ENCODE measurements around the gene SCAMP2. TPM values are rescaled to one million over a fixed set of nuclear protein-coding genes. Genes with fewer than 3 reads are reported as not detected.

SCAMP2 gene
- total and polyA plus RNA-seq, 2 donors (not counting 1 experiment from before 2014, with no cell fraction given) = 85.1 to 105 TPM

DNA sequence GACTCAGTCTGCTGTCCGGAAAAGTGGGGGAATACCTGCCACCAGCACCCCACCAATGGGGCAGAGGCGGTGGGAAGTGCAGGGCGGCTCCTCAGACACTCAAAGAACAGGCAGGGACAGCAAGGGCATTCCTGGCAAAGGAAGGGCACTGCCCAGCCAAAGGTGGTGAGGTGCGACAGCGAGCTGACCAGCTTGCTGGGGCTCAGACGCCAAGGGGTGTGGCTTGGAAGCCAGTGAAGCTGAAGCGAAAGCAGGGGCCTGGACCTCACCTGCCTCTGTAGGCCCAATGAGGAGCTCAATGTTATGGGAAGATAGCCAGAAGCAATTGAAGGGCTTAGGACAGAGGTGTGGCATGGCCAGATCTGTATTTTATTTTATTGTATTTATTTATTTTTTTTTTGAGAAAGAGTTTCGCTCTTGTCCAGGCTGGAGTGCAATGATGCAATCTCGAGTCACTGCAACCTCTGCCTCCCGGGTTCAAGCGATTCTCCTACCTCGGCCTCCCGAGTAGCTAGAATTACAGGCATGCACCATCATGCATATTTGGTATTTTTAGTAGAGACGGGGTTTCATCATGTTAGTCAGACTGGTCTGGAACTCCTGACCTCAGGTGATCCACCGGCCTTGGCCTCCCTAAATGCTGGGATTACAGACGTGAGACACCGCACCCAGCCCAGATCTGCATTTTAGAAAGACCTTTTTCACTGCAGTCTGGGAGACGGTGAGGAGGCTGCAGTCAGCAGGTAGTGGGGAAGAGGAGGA, 64.9 kb downstream of the SCAMP2 start:
- Mint-ChIP-seq H3K27me3 (no peaks in the 10 kb centered on the region), H3K4me3 (no peak overlapping the region), H3K4me1 (peaks cover 30% of the 10 kb centered on the region), H3K9me3 (ENCODE audit: insufficient read depth) (no peaks in the 10 kb centered on the region), H3K27ac (peak overlapping the region; percentile 82)
- CTCF ChIA-PET = interaction anchor here (1.0 to 37.1 kb wide), 3 partner anchors 9 to 143 kb away, joined by 4 to 2548 read pairs (median 4); partner anchors contain the start of gene CSK
- Histone ChIP-seq H3K27ac (ENCODE audit: low read length in 2 of 2) (peak overlapping the region in 1 of 2 donors; percentile 70), H3K27me3 (replicated peaks in 1 of 4; ENCODE audit: control extremely low read depth in 1 of 4, control insufficient read depth in 3 of 4, insufficient read depth in 4 of 4, low read length in 3 of 4) (no peaks in the 10 kb centered on the region), H3K4me3 (ENCODE audit: control extremely low read depth in 1 of 5, extremely low read depth in 1 of 5, insufficient read depth in 1 of 5, low read depth in 2 of 5, low read length in 4 of 5) (no peak overlapping the region), H3K36me3 (replicated peaks in 1 of 2; ENCODE audit: control extremely low read depth in 1 of 2, control insufficient read depth in 1 of 2, extremely low read depth in 1 of 2, insufficient read depth in 2 of 2, low read length in 1 of 2) (peaks cover 0 to 6% of the 10 kb centered on the region in 2 experiments), H4K20me1 (ENCODE audit: control insufficient read depth, insufficient read depth, low read length, poor library complexity, severe bottlenecking) (peaks cover 20% of the 10 kb centered on the region), H3K79me2 (ENCODE audit: control insufficient read depth, insufficient read depth, low read length) (peaks cover 4% of the 10 kb centered on the region), H3K4me2 (replicated peaks; ENCODE audit: low read depth, low read length, poor library complexity, severe bottlenecking) (no peak overlapping the region), H3K4me1 (ENCODE audit: control insufficient read depth in 2 of 2, insufficient read depth in 2 of 2, low read length in 2 of 2) (peaks cover 16 to 24% of the 10 kb centered on the region in 2 donors), H2AFZ (ENCODE audit: insufficient read depth, low read depth, low read length, poor library complexity, severe bottlenecking) (no peak overlapping the region), H3K9ac (ENCODE audit: low read length) (no peak overlapping the region), H3K9me3 (ENCODE audit: control extremely low read depth in 1 of 3, control insufficient read depth in 2 of 3, insufficient read depth in 1 of 3, low read length in 2 of 3) (no peaks in the 10 kb centered on the region)
- intact Hi-C loops (cut with micrococcal nuclease) = no loop called here
- POLR2A ChIA-PET = interaction anchor here (1.0 to 1.2 kb wide), 3 partner anchors 9 to 38 kb away, joined by 3 to 8 read pairs (median 3); no protein-coding TSS in a partner anchor
- DNase-seq (no peak), ATAC-seq (ENCODE audit: low read depth) (no peak)
- TF ChIP-seq, protein P1, sequence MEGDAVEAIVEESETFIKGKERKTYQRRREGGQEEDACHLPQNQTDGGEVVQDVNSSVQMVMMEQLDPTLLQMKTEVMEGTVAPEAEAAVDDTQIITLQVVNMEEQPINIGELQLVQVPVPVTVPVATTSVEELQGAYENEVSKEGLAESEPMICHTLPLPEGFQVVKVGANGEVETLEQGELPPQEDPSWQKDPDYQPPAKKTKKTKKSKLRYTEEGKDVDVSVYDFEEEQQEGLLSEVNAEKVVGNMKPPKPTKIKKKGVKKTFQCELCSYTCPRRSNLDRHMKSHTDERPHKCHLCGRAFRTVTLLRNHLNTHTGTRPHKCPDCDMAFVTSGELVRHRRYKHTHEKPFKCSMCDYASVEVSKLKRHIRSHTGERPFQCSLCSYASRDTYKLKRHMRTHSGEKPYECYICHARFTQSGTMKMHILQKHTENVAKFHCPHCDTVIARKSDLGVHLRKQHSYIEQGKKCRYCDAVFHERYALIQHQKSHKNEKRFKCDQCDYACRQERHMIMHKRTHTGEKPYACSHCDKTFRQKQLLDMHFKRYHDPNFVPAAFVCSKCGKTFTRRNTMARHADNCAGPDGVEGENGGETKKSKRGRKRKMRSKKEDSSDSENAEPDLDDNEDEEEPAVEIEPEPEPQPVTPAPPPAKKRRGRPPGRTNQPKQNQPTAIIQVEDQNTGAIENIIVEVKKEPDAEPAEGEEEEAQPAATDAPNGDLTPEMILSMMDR (IDR thresholded peaks at IDR 0.05) = no peak
- no peak for TF ChIP-seq EZH2 (IDR thresholded peaks at IDR 0.05; ENCODE audit: borderline replicate concordance, insufficient read depth, low read depth, low read length, poor library complexity, severe bottlenecking)
- WGBS (ENCODE audit: insufficient coverage) = 87% methylated on average over 14 of the region's 18 CpGs

DNA sequence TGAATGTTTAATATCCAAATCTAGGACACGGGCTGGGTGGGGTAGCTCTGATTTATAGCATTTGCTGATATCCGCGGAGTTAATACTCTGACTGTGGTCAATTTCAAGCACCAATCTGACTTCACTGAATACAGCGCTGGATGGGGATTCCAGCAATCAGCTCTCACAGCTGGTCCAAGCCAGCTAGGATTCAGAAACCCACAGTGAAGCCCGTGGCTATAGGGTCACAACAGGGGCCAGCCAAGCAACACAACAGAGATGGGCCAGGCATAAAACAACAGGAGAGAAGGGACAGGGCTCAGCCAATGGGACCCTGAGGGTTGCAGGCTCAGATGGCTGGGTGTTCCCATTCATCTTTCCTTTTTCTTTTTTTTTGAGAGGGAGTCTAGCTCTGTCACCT, 65.9 kb downstream of the SCAMP2 start:
- no peak overlapping the region for H3K4me3 ChIP-seq (ENCODE audit: control extremely low read depth in 1 of 5, extremely low read depth in 1 of 5, insufficient read depth in 1 of 5, low read depth in 2 of 5, low read length in 4 of 5)
- H3K4me2 ChIP-seq (replicated peaks; ENCODE audit: low read depth, low read length, poor library complexity, severe bottlenecking) = no peak overlapping the region
- DNase-seq (no peak), ATAC-seq (ENCODE audit: low read depth) (no peak)
- ChIA-PET CTCF (interaction anchor here (0.6 to 37.1 kb wide), 2 partner anchors 9 to 27 kb away, joined by 3 to 2548 read pairs; partner anchors contain the start of gene CSK), POLR2A (interaction anchor here (0.6 to 1.2 kb wide), 3 partner anchors 8 to 36 kb away, joined by 3 read pairs; no protein-coding TSS in a partner anchor)
- intact Hi-C loops (cut with micrococcal nuclease) = no loop called here
- peaks cover 4% of the 10 kb centered on the region for H3K79me2 ChIP-seq (ENCODE audit: control insufficient read depth, insufficient read depth, low read length)
- no peak overlapping the region for H3K9ac ChIP-seq (ENCODE audit: low read length)
- TF ChIP-seq EZH2 (IDR thresholded peaks at IDR 0.05; ENCODE audit: borderline replicate concordance, insufficient read depth, low read depth, low read length, poor library complexity, severe bottlenecking) = no peak
- TF ChIP-seq, protein P1 (IDR thresholded peaks at IDR 0.05) = no peak
- peaks cover 0 to 16% of the 10 kb centered on the region in 2 experiments for H3K36me3 ChIP-seq (replicated peaks in 1 of 2; ENCODE audit: control extremely low read depth in 1 of 2, control insufficient read depth in 1 of 2, extremely low read depth in 1 of 2, insufficient read depth in 2 of 2, low read length in 1 of 2)
- H3K9me3 Mint-ChIP-seq (ENCODE audit: insufficient read depth) = no peaks in the 10 kb centered on the region
- H3K27me3 Mint-ChIP-seq = no peaks in the 10 kb centered on the region
- H3K9me3 ChIP-seq (ENCODE audit: control extremely low read depth in 1 of 3, control insufficient read depth in 2 of 3, insufficient read depth in 1 of 3, low read length in 2 of 3) = no peaks in the 10 kb centered on the region
- 87% methylated on average over 5 of the region's 5 CpGs for WGBS (ENCODE audit: insufficient coverage)
- H3K27me3 ChIP-seq (replicated peaks in 1 of 4; ENCODE audit: control extremely low read depth in 1 of 4, control insufficient read depth in 3 of 4, insufficient read depth in 4 of 4, low read length in 3 of 4) = no peaks in the 10 kb centered on the region
- peaks cover 30% of the 10 kb centered on the region for H3K4me1 Mint-ChIP-seq
- H2AFZ ChIP-seq (ENCODE audit: insufficient read depth, low read depth, low read length, poor library complexity, severe bottlenecking) = no peak overlapping the region
- peaks cover 16 to 24% of the 10 kb centered on the region in 2 donors for H3K4me1 ChIP-seq (ENCODE audit: control insufficient read depth in 2 of 2, insufficient read depth in 2 of 2, low read length in 2 of 2)
- peak overlapping the region; percentile 34 to 70 for H3K27ac ChIP-seq (ENCODE audit: low read length in 2 of 2)
- H3K27ac Mint-ChIP-seq = peak overlapping the region; percentile 67
- H3K4me3 Mint-ChIP-seq = no peak overlapping the region
- H4K20me1 ChIP-seq (ENCODE audit: control insufficient read depth, insufficient read depth, low read length, poor library complexity, severe bottlenecking) = peaks cover 30% of the 10 kb centered on the region

All from B cell (primary cell).